NT2/D1 (cell line): ENCODE data around the gene RNF19B.

Experiments
- YY1 ChIP-seq: IDR thresholded peaks from 2 replicates; pipeline ENCODE4 v1.6.1; 2011; ENCODE audit not compliant: insufficient read length, insufficient read depth
- ZNF274 ChIP-seq: IDR thresholded peaks from 2 replicates; pipeline ENCODE4 v1.6.1; 2011; ENCODE audit warnings: mild to moderate bottlenecking, low read depth, low read length

DNA sequence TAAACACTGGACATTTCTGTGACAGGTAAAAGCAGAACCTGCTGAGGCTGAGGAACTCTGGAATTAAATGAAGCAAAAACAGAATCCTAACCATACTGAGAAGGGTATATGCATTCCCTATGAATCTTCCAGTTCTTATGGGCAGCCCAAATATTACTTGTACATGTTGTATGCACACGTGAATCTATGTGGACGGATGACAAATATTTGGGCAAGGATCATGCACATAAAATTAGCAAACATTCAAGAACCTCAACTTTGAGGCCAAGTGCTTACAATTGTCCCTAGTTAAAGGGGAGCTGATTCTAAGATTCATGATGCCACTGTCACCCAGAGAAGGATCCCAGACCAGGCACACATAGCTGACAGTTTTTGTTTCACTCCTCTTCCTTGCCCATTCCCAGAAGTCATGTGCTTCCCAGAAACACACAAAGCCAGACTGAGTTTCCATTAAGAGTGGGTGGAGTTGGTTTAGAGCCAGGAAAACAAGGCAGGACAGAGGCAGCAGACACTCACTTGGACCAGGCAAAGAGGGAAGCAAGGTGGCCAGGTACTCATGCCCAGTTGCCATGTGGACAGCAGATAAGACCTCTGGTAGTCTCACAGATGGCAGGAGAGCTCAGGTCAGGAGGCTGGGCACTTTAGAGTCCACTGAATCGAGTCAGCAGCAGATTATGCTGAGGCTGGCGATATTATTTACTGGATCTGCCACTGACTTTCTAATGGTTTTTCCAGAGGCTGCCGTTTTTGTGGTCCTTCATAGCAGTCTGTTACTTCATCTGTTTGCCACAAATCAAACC lies 46.5 kb upstream of the RNF19B start:
- TF ChIP-seq YY1 (no peak), ZNF274 (no peak)
